ENCODE measurements around the gene STK31. TPM values are rescaled to one million over a fixed set of nuclear protein-coding genes. Genes with fewer than 3 reads are reported as not detected.

The STK31 gene
- total and polyA plus RNA-seq, 4 experiments from 2014 or later: 0.55 to 1.1 TPM; not detected in 2

DNA sequence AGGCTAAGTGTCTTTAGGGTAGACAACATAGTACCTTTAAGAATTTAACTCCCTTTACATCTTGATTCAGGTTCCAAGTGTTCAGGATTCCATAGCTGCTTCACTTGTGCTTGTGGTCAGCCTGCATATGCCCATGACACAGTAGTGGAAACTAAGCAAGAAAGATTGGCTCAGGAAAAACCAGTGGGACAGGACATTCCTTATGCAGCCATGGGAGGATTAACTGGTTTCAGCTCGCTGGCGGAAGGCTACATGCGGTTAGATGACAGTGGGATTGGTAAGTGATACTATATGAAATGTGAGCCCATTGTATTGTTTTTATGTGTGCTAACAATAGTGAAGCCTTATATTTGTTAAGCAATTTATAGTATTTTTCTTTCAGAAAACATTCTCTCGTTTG is 18.7 kb upstream of the STK31 start:
- H3K27ac ChIP-seq (ENCODE audit: low read depth, low read length): no peak overlapping the region
- Mint-ChIP-seq H3K4me1 (peaks cover 0 to 9% (median 4%) of the 10 kb centered on the region in 4 donors), H3K4me3 (no peak overlapping the region), H3K27me3 (no peaks in the 10 kb centered on the region), H3K9me3 (peaks cover 0 to 4% (median 0%) of the 10 kb centered on the region in 8 donors), H3K27ac (peak overlapping the region in 2 of 7 donors; percentile 43 to 62), H3K36me3 (peaks cover 22 to 31% of the 10 kb centered on the region in 2 donors)
- no peak for DNase-seq
- H3K4me1 ChIP-seq (ENCODE audit: insufficient read depth, low read length): no peaks in the 10 kb centered on the region
- intact Hi-C loops (cut with micrococcal nuclease): no loop called here
- no peaks in the 10 kb centered on the region for H3K36me3 ChIP-seq (ENCODE audit: insufficient read depth, low read length)
- no peaks in the 10 kb centered on the region for H3K9me3 ChIP-seq (ENCODE audit: control insufficient read depth in 1 of 2, low read length in 2 of 2)
- CTCF ChIA-PET (ENCODE audit: partially characterized antibody): interaction anchor here (0.8 kb wide), 1 partner anchor 10 kb away, joined by 3 read pairs; no protein-coding TSS in a partner anchor
- no peaks in the 10 kb centered on the region for H3K27me3 ChIP-seq (ENCODE audit: insufficient read depth, low read length)
- no peak overlapping the region for H3K4me3 ChIP-seq (ENCODE audit: low read length in 2 of 2)
- POLR2A ChIA-PET (ENCODE audit: partially characterized antibody): no interaction called here

DNA sequence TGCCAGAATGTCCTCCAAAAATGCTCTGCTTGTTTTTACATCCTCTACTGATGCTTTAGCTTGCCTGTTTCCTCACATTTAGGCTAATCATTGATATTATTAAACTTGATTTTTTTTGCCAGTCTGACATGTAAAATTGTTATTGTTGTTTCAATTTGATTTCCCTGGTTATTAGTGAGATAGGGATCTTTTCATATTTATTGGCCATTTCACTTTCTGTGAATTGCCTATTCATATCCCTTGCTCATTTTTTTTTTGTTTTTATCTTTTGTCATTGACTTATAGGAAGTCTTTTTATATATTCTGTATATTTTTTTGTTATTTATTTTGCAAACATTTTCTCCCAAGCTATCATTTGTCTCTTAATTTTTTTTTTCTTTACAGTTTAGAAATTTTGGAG is 16.8 kb upstream of the STK31 start:
- Mint-ChIP-seq H3K4me3 (no peak overlapping the region), H3K9me3 (peaks cover 0 to 4% (median 0%) of the 10 kb centered on the region in 8 donors), H3K4me1 (peaks cover 2 to 6% (median 5%) of the 10 kb centered on the region in 4 donors), H3K27ac (no peak overlapping the region), H3K36me3 (peaks cover 22 to 37% of the 10 kb centered on the region in 2 donors), H3K27me3 (no peaks in the 10 kb centered on the region)
- H3K9me3 ChIP-seq (ENCODE audit: control insufficient read depth in 1 of 2, low read length in 2 of 2): no peaks in the 10 kb centered on the region
- ChIA-PET CTCF (ENCODE audit: partially characterized antibody) (interaction anchor here (0.7 to 5.8 kb wide), 5 partner anchors 9 to 146 kb away, joined by 3 to 50 read pairs (median 4); partner anchors contain the start of gene STK31), POLR2A (ENCODE audit: partially characterized antibody) (no interaction called here)
- no peak for DNase-seq
- H3K27ac ChIP-seq (ENCODE audit: low read depth, low read length): no peak overlapping the region
- H3K4me3 ChIP-seq (ENCODE audit: low read length in 2 of 2): no peak overlapping the region
- intact Hi-C loops (cut with micrococcal nuclease): no loop called here
- H3K4me1 ChIP-seq (ENCODE audit: insufficient read depth, low read length): no peaks in the 10 kb centered on the region
- no peaks in the 10 kb centered on the region for H3K27me3 ChIP-seq (ENCODE audit: insufficient read depth, low read length)
- no peaks in the 10 kb centered on the region for H3K36me3 ChIP-seq (ENCODE audit: insufficient read depth, low read length)

DNA sequence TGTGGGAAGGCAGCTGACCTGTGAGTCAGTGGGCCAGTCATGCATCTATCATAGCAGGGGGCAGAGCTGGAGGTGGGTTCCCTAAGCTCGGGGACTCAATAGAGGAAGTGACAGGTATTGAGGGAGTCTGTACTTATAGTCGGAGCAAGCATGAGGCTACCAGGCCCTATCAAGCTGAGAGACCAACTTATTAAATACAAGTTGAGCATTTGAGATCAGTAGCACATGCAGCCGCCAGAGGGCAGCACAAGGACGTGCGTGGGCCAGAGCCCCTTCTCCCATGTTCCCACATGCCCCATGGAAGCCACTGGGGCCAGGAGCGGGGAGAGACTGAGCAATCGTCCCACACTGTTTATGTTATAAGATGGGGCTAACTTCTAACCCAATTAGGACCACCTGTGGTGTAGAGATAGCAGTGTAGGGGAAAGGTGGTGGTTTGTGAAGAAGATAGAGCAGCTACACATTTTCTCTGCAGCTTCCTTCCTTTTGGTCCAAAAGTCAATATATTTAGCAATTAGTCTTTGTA is 13.0 kb upstream of the STK31 start:
- peak overlapping the region in 3 of 7 donors; percentile 19 to 62 (median 36) for H3K27ac Mint-ChIP-seq
- no peaks in the 10 kb centered on the region for H3K36me3 ChIP-seq (ENCODE audit: insufficient read depth, low read length)
- H3K4me3 Mint-ChIP-seq: peak overlapping the region in 1 of 8 donors; percentile 44
- no peaks in the 10 kb centered on the region for H3K27me3 Mint-ChIP-seq
- ChIA-PET CTCF (ENCODE audit: partially characterized antibody) (interaction anchor here (0.6 to 5.8 kb wide), 32 partner anchors 9 to 985 kb away, joined by 3 to 50 read pairs (median 4); partner anchors contain the start of genes FAM221A and STK31), POLR2A (ENCODE audit: partially characterized antibody) (no interaction called here)
- no peaks in the 10 kb centered on the region for H3K4me1 ChIP-seq (ENCODE audit: insufficient read depth, low read length)
- H3K27me3 ChIP-seq (ENCODE audit: insufficient read depth, low read length): no peaks in the 10 kb centered on the region
- no peaks in the 10 kb centered on the region for H3K9me3 ChIP-seq (ENCODE audit: control insufficient read depth in 1 of 2, low read length in 2 of 2)
- no peak overlapping the region for H3K4me3 ChIP-seq (ENCODE audit: low read length in 2 of 2)
- DNase-seq: peak; percentile 30 to 49 (median 38)
- peaks cover 0 to 4% (median 0%) of the 10 kb centered on the region in 8 donors for H3K9me3 Mint-ChIP-seq
- H3K36me3 Mint-ChIP-seq: peaks cover 22 to 26% of the 10 kb centered on the region in 2 donors
- intact Hi-C loops (cut with micrococcal nuclease): loop anchor here (1.0 to 2.0 kb wide), 3 partner anchors 17 to 968 kb away; partner anchors contain the start of gene FAM221A
- H3K4me1 Mint-ChIP-seq: peaks cover 0 to 6% (median 3%) of the 10 kb centered on the region in 4 donors
- no peak overlapping the region for H3K27ac ChIP-seq (ENCODE audit: low read depth, low read length)

DNA sequence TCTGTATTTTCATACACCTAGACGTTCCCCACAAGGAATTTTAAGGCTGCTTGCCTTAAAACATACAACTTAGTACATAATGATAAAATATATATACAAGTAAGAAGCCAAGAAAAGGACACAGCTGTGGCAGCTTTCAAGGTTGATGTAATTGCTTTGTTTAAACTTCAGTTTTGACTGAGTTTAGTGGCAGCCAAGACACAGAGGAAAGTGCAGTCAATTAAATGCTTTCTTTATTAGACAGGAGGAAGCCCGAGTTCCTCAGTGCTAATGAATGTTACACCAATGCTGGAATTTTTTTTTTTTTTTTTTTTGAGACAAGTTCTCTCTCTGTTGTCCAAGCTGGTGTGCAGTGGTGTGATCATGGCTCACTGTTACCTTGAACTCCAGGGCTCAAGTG is 11.2 kb upstream of the STK31 start:
- no peak for DNase-seq
- H3K9me3 ChIP-seq (ENCODE audit: control insufficient read depth in 1 of 2, low read length in 2 of 2): no peaks in the 10 kb centered on the region
- Mint-ChIP-seq H3K36me3 (peaks cover 26 to 27% of the 10 kb centered on the region in 2 donors), H3K27me3 (no peaks in the 10 kb centered on the region), H3K4me1 (peaks cover 0 to 6% (median 3%) of the 10 kb centered on the region in 4 donors), H3K27ac (no peak overlapping the region), H3K4me3 (no peak overlapping the region), H3K9me3 (peaks cover 0 to 3% (median 0%) of the 10 kb centered on the region in 8 donors)
- ChIA-PET CTCF (ENCODE audit: partially characterized antibody) (interaction anchor here (0.6 to 5.8 kb wide), 13 partner anchors 10 to 966 kb away, joined by 3 to 50 read pairs (median 4); partner anchors contain the start of genes FAM221A and STK31), POLR2A (ENCODE audit: partially characterized antibody) (no interaction called here)
- no peaks in the 10 kb centered on the region for H3K27me3 ChIP-seq (ENCODE audit: insufficient read depth, low read length)
- no peak overlapping the region for H3K27ac ChIP-seq (ENCODE audit: low read depth, low read length)
- H3K4me1 ChIP-seq (ENCODE audit: insufficient read depth, low read length): no peaks in the 10 kb centered on the region
- no peak overlapping the region for H3K4me3 ChIP-seq (ENCODE audit: low read length in 2 of 2)
- intact Hi-C loops (cut with micrococcal nuclease): no loop called here
- H3K36me3 ChIP-seq (ENCODE audit: insufficient read depth, low read length): no peaks in the 10 kb centered on the region

DNA sequence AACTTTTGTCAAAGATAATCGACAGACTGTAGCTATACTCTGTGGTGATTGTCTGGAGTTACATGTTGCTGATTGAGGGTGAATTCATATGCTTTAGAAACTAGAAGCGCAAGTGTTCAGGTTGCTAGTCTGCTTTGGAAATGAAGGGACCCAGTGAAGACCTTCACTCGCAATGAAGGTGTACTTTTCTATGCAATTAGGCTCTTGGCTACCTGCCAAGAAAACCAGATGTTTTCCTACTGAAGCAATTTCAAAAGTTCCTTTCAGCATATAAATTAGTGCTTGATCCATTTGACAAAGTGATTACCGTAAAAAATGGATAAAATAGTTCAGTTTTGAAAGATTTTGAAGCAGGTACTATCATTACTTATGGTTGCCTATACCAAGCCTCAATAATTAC is 10.0 kb upstream of the STK31 start:
- Histone ChIP-seq H3K9me3 (ENCODE audit: control insufficient read depth in 1 of 2, low read length in 2 of 2) (no peaks in the 10 kb centered on the region), H3K27me3 (ENCODE audit: insufficient read depth, low read length) (no peaks in the 10 kb centered on the region), H3K36me3 (ENCODE audit: insufficient read depth, low read length) (no peaks in the 10 kb centered on the region), H3K4me1 (ENCODE audit: insufficient read depth, low read length) (no peaks in the 10 kb centered on the region), H3K4me3 (ENCODE audit: low read length in 2 of 2) (no peak overlapping the region), H3K27ac (ENCODE audit: low read depth, low read length) (no peak overlapping the region)
- POLR2A ChIA-PET (ENCODE audit: partially characterized antibody): no interaction called here
- CTCF ChIA-PET (ENCODE audit: partially characterized antibody): interaction anchor here (0.7 to 5.5 kb wide), 4 partner anchors 9 to 182 kb away, joined by 3 to 24 read pairs (median 6); no protein-coding TSS in a partner anchor
- Mint-ChIP-seq H3K36me3 (peaks cover 32 to 36% of the 10 kb centered on the region in 2 donors), H3K9me3 (peaks cover 0 to 11% (median 7%) of the 10 kb centered on the region in 8 donors), H3K4me3 (no peak overlapping the region), H3K27ac (no peak overlapping the region), H3K4me1 (peaks cover 0 to 6% (median 3%) of the 10 kb centered on the region in 4 donors), H3K27me3 (no peaks in the 10 kb centered on the region)
- intact Hi-C loops (cut with micrococcal nuclease): no loop called here
- no peak for DNase-seq

DNA sequence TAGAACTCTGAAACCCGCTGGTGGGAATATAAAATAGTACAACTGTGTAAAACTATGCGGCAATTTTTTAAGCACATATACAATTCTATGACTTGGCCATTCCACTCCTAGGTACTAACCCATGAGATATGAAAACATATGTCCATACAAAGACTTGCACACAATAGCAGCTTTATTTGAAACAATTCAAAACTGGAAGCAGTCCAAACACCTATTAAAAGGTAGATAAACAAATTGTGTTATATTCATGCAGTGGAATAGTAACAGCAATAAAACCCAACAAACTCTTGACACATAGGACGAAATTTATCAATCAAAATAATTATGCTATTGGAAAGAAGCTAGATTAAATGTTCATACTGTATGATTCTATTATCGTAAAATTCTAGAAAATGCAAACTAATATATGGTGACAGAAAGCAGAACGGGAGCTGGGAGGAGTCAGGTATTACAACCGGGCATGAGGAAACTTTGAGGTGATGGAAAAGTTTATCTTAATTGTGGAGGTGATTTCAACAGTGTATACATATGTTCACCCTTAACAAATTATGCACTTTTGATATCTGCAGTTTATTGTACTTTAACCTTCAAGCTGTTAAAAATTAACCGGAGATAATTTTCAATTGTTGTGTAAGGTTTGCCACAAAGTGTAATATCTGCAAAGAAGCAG is 803 bp upstream of the STK31 start:
- Mint-ChIP-seq H3K27me3 (no peaks in the 10 kb centered on the region), H3K27ac (no peak overlapping the region), H3K4me3 (no peak overlapping the region), H3K4me1 (no peaks in the 10 kb centered on the region), H3K9me3 (peaks cover 0 to 21% (median 15%) of the 10 kb centered on the region in 8 donors), H3K36me3 (peaks cover 19 to 24% of the 10 kb centered on the region in 2 donors)
- Histone ChIP-seq H3K27me3 (ENCODE audit: insufficient read depth, low read length) (no peaks in the 10 kb centered on the region), H3K4me1 (ENCODE audit: insufficient read depth, low read length) (no peaks in the 10 kb centered on the region), H3K9me3 (ENCODE audit: control insufficient read depth in 1 of 2, low read length in 2 of 2) (peaks cover 0 to 6% of the 10 kb centered on the region in 2 donors), H3K36me3 (ENCODE audit: insufficient read depth, low read length) (no peaks in the 10 kb centered on the region), H3K27ac (ENCODE audit: low read depth, low read length) (no peak overlapping the region), H3K4me3 (ENCODE audit: low read length in 2 of 2) (no peak overlapping the region)
- CTCF ChIA-PET (ENCODE audit: partially characterized antibody): interaction anchor here (1.1 to 5.3 kb wide), 8 partner anchors 10 to 1389 kb away, joined by 3 to 58 read pairs (median 6); no protein-coding TSS in a partner anchor
- POLR2A ChIA-PET (ENCODE audit: partially characterized antibody): no interaction called here
- no peak for DNase-seq
- intact Hi-C loops (cut with micrococcal nuclease): no loop called here

Measured in CD4-positive, alpha-beta memory T cell (primary cell).